Endothelial cell (in vitro differentiated cells): ENCODE results near the gene DIP2A. TPM values are rescaled to one million over a fixed set of nuclear protein-coding genes. Genes with fewer than 3 reads are reported as not detected.
A peak's percentile ranks its signal among the peaks of the same experiment; 100 is the strongest.
"Not testable (repeated sequence)": the region's sequence is repeated elsewhere in the genome, so short reads cannot be mapped to it uniquely, and the experiment has no call there.

ENCODE experiments used
- DNase-seq: peaks from one replicate; pipeline ENCODE4 v3.0.0; 2021; ENCODE audit warnings: low spot score
- H3K27ac Mint-ChIP-seq: one replicate; pipeline ENCODE4 v1.8.0; 2021; ENCODE audit warnings: mixed read lengths, inconsistent platforms; ENCODE audit not compliant: unreplicated experiment
- H3K27me3 Mint-ChIP-seq: one replicate; pipeline ENCODE4 v1.8.0; 2021; ENCODE audit warnings: mild to moderate bottlenecking, moderate library complexity, mixed read lengths, inconsistent platforms; ENCODE audit not compliant: unreplicated experiment
- H3K36me3 Mint-ChIP-seq: one replicate; pipeline ENCODE4 v1.8.0; 2021; ENCODE audit warnings: mild to moderate bottlenecking, low read depth, mixed read lengths, inconsistent platforms; ENCODE audit not compliant: unreplicated experiment
- H3K4me1 Mint-ChIP-seq: one replicate; pipeline ENCODE4 v1.8.0; 2021; ENCODE audit warnings: mild to moderate bottlenecking, mixed read lengths, inconsistent platforms; ENCODE audit not compliant: unreplicated experiment
- H3K4me3 Mint-ChIP-seq: one replicate; pipeline ENCODE4 v1.8.0; 2021; ENCODE audit warnings: mild to moderate bottlenecking, mixed read lengths, inconsistent platforms; ENCODE audit not compliant: unreplicated experiment
- H3K9me3 Mint-ChIP-seq: one replicate; pipeline ENCODE4 v1.8.0; 2021; ENCODE audit warnings: mixed read lengths, inconsistent platforms; ENCODE audit not compliant: unreplicated experiment
- CTCF ChIP-seq: fragments of 200-600 bp; sonication (generic); IDR thresholded peaks from one replicate; pipeline ENCODE4 v1.5.0; 2021; ENCODE audit warnings: antibody characterized with exemption; ENCODE audit not compliant: unreplicated experiment
- total RNA-seq: library from RNA; stranded (reverse); fragmentation: NEBNext Ultra II Directional; extraction: Animal tissue kit (Norgen Biotek cat#: 25700); gene quantifications from one replicate; pipeline ENCODE4 v1.2.1, GENCODE V29; 2021; ENCODE audit not compliant: unreplicated experiment

Gene DIP2A
- total RNA-seq, 1 donor from 2014 or later, result 80.2 TPM

- H3K4me1 Mint-ChIP-seq, result peaks cover 11% of the 10 kb centered on the region
Measured at GRCh38 chr21:46448108-46448507, 10.6 kb upstream of the DIP2A start.

GRCh38 chr21:46448855-46449254, 9.8 kb upstream of the DIP2A start:
- not testable (repeated sequence) for DNase-seq, H3K9me3 Mint-ChIP-seq, H3K27ac Mint-ChIP-seq, H3K27me3 Mint-ChIP-seq
- H3K4me3 Mint-ChIP-seq, result peak overlapping the region; percentile 35
- H3K4me1 Mint-ChIP-seq, result peaks cover 11% of the 10 kb centered on the region
- H3K36me3 Mint-ChIP-seq, result peaks cover 32% of the 10 kb centered on the region

More at GRCh38 chr21:46448108-46448507, 10.6 kb upstream of the DIP2A start:
- Mint-ChIP-seq H3K27me3 (no peaks in the 10 kb centered on the region), H3K4me3 (peak overlapping the region; percentile 35), H3K27ac (no peak overlapping the region), H3K9me3 (no peaks in the 10 kb centered on the region), H3K36me3 (peaks cover 32% of the 10 kb centered on the region)
- no peak for DNase-seq
- TF ChIP-seq CTCF, result no peak

- Mint-ChIP-seq H3K27me3 (peaks cover under 1% of the 10 kb centered on the region), H3K36me3 (peaks cover 17% of the 10 kb centered on the region), H3K9me3 (no peaks in the 10 kb centered on the region), H3K27ac (no peak overlapping the region), H3K4me1 (peaks cover 21% of the 10 kb centered on the region), H3K4me3 (no peak overlapping the region)
- no peak for DNase-seq
- TF ChIP-seq CTCF, result no peak
Measured at GRCh38 chr21:46452710-46453109, 6.0 kb upstream of the DIP2A start.

GRCh38 chr21:46454142-46454541, 4.5 kb upstream of the DIP2A start:
- H3K4me1 Mint-ChIP-seq, result peaks cover 23% of the 10 kb centered on the region
- H3K9me3 Mint-ChIP-seq, result no peaks in the 10 kb centered on the region
- TF ChIP-seq CTCF, result no peak
- H3K27ac Mint-ChIP-seq, result no peak overlapping the region
- peaks cover 2% of the 10 kb centered on the region for H3K27me3 Mint-ChIP-seq
- peaks cover 8% of the 10 kb centered on the region for H3K36me3 Mint-ChIP-seq
- no peak for DNase-seq
- no peak overlapping the region for H3K4me3 Mint-ChIP-seq

- TF ChIP-seq CTCF, result no peak
- Mint-ChIP-seq H3K27ac (peak overlapping the region; percentile 38), H3K9me3 (no peaks in the 10 kb centered on the region), H3K36me3 (peaks cover 8% of the 10 kb centered on the region), H3K4me3 (no peak overlapping the region), H3K27me3 (peaks cover 2% of the 10 kb centered on the region), H3K4me1 (peaks cover 23% of the 10 kb centered on the region)
- DNase-seq, result no peak
Measured at GRCh38 chr21:46454634-46455390, 3.9 kb upstream of the DIP2A start.
